GM19328 (cell line): ENCODE results near the gene PPP1R18.
"Not testable (repeated sequence)": the region's sequence is repeated elsewhere in the genome, so short reads cannot be mapped to it uniquely, and the experiment has no call there.

Experiments used
- ATAC-seq: cut with Tn5 transposase; IDR thresholded peaks from one replicate; pipeline ENCODE4 v1.9.1; 2021; ENCODE audit warnings: mild to moderate bottlenecking, moderate library complexity; ENCODE audit not compliant: unreplicated experiment

PPP1R18 gene, protein sequence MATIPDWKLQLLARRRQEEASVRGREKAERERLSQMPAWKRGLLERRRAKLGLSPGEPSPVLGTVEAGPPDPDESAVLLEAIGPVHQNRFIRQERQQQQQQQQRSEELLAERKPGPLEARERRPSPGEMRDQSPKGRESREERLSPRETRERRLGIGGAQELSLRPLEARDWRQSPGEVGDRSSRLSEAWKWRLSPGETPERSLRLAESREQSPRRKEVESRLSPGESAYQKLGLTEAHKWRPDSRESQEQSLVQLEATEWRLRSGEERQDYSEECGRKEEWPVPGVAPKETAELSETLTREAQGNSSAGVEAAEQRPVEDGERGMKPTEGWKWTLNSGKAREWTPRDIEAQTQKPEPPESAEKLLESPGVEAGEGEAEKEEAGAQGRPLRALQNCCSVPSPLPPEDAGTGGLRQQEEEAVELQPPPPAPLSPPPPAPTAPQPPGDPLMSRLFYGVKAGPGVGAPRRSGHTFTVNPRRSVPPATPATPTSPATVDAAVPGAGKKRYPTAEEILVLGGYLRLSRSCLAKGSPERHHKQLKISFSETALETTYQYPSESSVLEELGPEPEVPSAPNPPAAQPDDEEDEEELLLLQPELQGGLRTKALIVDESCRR

DNA sequence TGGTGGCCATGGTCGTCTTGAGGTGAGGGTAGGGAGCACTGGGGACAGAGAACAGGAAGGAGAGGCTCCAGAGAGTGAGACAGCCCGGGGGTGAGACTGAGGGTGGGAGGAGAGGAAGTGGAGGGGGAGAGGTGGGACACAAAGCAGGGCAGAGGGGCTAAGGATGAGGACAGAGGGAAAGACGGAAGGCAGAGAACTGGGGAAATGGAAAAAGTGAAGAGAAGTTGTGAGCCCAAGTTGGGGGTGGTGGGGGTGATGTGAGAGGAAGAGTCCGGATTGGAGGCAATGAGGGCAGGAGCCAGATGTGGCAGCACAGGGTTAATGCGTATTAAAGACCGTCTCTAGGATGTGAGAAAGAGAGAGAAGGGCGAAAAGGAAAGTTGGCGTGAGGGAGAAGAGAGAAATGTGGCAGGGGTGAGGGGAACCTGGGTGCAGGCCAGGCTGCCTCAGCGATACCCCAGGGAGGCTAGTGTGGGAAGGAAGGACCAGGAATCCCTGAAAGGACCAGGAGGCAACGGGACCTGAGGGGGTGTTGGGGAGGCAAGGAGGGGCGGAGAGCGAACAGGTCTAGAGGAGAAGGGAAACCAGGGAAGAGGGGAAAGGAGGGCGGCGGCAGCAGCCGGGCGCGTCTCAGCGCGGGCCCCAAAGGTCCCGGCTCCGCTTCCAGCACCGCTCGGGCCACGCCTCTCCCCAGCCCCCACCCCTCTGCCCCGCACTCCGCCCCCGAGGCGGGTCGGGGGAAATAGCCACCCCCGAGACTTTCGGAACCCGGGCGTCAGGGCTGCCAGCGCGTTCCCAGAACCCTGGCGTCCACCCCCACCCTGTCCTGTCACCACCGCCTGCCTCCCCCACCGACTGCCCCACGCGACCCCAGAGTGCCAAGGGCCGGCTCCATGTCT, at the start of gene PPP1R18:
TSS of gene PPP1R18 (minus strand) at position 637 of the 899 bp plus-strand sequence. CDS start at position 10, 627 bp downstream.
- ATAC-seq, result no peak

DNA sequence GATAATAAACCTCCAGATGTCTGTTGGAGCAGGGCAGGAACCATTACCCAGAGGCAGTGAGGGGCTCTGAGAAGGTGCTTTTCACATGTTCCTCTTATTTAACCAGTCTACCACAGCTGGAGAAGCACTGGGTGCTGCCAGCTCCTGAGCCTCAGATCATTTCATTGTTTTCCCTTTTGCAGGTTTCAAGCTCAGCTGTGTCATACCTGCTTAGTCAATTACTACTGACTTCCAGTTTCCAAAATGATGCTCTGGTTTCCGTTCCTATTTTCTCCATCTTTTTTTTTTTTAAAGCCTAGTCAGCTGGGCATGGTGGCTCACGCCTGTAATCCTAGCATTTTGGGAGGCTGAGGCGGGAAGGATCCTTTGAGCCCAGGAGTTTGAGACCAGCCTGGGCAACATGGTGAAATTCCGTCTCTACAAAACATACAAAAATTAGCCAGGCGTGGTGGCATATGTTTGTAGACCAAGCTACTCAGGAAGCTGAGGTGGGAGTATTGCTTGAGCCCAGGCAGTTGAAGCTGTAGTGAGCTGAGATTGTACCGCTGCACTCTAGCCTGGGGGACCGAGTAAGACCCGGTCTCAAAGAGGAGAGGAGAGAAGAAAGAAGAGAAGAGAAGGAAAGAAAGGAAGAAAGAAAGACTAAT, 49.3 kb upstream of the PPP1R18 start:
- no peak for ATAC-seq

DNA sequence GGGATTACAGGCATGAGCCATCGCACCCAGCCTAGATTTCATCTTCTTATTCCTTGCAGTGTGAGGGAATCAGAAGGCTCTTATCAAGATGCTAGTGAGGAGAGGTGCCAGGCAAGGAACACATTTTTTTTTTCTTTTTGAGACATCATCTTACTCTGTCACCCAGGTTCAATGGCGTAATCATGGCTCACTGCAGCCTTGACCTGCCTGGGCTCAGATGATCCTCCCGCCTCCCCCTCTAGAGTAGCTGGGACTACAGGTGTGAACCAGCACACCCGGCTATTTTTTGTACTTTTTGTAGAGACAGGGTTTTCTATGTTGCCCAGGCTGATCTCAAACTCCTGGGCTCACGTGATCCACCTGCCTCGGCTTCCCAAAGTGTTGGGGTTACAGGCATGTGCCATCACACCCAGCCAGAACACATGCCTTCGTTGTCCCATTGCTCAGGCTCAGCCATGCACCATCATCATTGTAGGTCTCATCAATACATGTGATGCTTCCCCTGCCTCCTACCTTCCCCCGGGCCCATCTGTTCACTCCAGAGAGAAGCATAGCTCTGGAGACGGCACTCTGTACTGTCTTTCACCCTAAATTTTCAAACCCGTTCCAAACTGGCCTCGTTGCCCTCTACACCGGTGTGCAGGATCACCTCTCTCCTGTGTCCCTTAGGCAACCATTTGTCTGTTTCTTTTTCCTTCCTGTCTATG, 45.9 kb upstream of the PPP1R18 start:
- ATAC-seq, result no peak

DNA sequence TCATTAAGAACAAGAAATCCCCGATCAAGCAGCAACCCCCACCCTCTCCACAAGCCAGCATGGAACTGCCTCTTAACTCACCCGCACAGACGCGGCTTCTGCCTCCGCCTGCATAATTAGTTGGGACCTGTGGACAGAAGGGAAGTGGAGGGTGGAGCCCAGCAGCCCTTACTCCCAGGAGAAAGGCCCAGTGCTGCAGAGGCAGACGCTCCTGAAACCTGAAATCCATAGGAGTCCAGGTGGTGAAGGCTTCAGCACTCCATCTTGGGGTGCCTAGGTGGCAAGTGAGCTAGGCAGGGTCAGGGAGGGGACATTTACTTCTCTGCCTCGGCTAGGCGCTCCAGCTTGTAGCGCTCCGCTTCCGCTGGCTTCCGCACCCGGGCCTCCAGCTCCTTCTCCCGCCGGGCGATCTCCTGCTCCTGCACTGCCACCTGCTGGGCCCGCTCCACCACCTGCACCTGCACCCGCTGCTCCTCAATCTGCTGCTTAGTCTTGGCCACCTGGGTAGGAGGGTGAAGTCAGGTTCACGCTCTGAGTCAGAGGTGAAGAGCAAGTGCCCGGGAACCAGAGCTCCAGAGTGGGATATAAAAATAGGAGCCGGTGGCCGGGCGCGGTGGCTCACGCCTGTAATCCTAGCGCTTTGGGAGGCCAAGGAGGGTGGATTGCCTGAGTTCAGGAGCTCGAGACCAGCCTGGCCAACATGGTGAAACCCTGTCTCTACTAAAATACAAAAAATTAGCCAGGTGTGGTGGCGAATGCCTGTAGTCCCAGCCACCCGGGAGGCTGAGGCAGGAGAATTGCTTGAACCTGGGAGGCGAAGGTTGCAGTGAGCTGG, 44.4 kb upstream of the PPP1R18 start:
- ATAC-seq, result no peak

DNA sequence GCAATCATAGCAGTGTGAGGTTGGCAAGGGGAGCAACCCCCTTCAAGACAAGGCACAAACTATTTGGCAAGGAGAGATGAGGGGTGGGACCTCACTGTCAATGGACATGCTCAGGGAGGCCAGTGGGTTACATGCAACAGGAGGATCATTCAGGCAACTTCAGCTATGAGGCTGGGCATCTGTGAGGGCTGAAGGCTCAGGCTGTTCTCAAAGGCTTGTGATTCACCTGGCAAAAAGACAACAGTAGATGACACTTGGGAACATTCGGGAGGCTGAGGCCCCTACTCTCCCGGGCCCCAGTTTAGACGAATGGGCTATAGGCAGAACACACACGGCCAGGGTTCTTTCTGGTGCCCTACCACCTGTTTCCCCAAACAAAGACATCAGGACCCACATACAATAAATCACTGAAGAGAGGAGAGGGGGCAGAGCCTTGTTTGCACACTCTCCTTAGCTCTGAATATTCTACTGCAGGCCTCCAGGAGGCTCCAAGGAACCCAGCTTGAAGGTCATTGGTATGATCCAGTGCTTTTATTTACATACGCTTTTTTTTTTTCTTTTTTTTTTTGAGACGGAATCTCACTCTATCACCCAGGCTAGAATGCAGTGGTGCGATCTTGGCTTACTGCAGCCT, 41.6 kb upstream of the PPP1R18 start:
- no peak for ATAC-seq

DNA sequence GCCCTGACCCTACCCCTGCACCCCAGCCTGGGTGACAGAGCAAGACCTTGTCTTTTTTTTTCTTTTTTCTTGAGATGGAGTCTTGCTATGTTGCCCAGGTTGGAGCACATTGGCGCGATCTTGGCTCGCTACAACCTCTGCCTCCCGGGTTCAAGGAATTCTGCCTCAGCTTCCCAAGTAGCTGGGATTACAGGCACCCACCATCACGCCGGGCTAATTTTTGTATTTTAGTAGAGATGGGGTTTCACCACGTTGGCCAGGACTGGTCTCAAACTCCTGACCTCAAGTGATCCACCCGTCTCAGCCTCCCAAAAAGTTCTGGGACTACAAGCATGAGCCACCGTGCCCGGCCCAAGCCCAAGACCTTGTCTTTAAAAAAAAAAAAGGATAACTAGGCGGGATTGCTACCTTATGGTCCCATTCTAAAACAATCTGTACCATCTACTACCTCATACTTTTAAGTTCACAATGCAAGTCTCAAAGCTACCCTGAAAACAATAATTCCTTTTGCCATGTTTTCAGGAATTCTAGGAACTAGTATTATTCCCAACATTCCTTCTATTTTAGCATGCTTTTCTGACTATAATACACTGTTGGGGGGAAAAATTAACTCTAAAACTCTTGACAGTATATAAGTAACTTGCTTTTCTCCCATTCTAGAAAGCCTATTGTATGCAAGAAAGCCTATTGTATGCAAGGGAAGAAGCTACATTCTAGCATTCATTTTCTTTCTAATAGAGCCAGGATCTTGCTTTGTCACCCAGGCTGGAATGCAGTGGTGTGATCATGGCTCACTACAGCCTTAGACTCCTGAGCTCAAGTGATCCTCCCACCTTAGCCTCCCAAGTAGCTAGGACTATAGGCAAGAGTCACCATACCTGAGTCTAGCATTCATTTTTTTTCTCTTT, 40.3 kb upstream of the PPP1R18 start:
- no peak for ATAC-seq

DNA sequence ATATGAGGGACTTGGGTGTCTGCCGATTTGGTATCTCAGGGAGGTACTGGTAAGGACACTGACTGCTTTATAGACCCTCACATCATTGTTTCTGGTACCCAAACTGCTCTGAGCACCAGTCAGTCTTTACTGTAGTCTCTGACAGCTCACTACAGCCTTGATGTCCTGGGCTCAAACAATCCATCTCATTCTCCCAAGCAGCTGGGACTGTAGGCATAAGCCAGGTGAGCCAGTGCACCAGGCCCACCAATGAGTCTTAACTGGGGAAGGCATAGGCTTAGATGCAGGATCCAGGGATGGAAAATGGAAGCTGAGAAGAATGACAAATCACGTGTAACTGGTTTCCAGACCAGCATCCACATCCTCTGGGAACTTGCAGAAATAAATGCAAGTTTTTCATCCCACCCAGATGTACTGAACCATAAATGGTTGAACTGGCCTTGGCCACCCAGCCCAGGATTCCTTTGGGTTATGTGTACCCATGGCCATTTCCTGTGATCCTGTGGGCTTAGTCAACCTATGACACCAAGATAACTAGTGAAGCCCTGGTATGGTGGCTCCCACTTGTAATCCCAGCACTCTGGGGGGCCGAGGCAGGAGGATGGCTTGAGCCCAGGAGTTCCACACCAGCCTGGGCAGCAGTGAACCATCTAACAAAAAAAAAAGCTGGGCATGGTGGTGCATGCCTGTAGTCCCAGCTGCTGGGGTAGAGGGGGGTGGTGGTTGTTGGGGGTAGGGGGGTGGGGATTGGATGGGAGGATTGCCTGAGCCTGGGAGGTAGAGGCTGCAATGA, 39.5 kb upstream of the PPP1R18 start:
- no peak for ATAC-seq

DNA sequence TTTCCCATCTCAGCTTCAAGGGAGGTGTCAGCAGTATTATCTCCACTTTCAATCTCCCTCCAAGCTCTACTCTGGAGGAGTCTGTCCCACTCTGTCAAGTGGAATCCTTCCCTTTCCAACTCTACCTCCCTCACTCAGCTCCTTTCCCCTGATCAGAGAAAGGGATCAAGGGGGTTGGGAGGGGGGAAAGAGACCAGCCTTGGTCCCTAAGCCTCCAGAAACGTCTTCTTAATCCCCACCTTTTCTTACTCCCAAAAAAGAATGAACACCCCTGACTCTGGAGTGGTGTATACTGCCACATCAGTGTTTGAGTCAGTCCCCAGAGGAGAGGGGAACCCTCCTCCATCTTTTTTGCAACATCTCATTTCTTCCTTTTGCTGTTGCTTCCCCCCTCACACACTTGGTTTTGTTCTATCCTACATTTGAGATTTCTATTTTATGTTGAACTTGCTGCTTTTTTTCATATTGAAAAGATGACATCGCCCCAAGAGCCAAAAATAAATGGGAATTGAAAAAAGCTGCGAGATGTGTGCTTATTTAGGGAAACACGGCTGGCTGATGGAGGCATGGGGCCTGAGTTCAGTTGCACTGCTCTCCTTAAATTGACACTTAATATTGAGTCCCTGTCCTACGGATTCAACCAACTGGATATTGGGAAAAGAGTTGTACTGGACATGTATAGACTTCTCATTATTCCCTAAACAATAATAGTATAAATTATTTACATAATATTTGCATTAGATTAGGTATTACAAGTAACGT, 38.6 kb upstream of the PPP1R18 start:
- ATAC-seq, result no peak

DNA sequence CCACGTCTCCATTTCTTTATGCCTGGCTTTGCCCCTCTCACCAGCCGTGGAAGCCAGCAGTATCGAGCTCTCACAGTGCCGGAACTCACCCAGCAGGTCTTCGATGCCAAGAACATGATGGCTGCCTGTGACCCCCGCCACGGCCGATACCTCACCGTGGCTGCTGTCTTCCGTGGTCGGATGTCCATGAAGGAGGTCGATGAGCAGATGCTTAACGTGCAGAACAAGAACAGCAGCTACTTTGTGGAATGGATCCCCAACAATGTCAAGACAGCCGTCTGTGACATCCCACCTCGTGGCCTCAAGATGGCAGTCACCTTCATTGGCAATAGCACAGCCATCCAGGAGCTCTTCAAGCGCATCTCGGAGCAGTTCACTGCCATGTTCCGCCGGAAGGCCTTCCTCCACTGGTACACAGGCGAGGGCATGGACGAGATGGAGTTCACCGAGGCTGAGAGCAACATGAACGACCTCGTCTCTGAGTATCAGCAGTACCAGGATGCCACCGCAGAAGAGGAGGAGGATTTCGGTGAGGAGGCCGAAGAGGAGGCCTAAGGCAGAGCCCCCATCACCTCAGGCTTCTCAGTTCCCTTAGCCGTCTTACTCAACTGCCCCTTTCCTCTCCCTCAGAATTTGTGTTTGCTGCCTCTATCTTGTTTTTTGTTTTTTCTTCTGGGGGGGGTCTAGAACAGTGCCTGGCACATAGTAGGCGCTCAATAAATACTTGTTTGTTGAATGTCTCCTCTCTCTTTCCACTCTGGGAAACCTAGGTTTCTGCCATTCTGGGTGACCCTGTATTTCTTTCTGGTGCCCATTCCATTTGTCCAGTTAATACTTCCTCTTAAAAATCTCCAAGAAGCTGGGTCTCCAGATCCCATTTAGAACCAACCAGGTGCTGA, 37.6 kb upstream of the PPP1R18 start:
- not testable (repeated sequence) for ATAC-seq

DNA sequence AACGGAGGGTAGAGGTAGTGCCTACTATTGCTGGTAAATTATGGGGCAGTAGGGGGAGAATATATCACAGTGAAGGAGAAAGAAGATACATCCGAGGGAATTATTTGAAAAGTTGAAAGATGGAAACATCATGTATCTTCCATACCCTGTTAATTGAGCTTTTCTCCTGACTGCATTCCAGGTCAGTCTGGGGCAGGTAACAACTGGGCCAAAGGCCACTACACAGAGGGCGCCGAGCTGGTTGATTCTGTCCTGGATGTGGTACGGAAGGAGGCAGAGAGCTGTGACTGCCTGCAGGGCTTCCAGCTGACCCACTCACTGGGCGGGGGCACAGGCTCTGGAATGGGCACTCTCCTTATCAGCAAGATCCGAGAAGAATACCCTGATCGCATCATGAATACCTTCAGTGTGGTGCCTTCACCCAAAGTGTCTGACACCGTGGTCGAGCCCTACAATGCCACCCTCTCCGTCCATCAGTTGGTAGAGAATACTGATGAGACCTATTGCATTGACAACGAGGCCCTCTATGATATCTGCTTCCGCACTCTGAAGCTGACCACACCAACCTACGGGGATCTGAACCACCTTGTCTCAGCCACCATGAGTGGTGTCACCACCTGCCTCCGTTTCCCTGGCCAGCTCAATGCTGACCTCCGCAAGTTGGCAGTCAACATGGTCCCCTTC, 36.9 kb upstream of the PPP1R18 start:
- ATAC-seq, result not testable (repeated sequence)

DNA sequence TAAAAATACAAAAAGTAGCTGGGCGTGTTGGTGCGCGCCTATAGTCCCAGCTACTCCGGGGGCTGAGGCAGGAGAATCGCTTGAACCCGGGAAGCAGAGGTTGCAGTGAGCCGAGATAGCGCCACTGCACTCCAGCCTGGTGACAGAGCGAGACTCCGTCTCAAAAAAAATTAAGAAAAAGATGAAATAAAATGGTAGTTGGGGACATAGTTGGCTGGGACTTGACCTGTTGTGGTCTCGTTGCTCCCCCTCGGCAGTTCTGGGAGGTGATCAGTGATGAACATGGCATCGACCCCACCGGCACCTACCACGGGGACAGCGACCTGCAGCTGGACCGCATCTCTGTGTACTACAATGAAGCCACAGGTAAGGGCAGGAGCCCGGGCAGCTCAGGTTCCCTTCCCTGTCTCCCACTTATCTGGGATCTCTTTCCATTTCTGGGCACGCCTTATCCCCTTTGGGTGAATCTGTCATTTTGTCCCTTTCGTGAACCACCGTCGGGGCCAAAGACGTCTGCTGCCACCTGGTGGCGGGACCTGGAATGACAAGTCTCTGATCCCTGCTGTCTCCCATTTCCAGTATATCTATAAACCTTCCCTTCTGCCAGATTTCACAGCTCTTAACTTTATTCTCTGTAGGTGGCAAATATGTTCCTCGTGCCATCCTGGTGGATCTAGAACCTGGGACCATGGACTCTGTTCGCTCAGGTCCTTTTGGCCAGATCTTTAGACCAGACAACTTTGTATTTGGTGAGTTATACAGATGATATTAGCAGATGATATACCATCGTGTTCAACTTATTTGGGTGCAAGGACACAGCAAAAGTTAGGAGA, 36.1 kb upstream of the PPP1R18 start:
- no peak for ATAC-seq

DNA sequence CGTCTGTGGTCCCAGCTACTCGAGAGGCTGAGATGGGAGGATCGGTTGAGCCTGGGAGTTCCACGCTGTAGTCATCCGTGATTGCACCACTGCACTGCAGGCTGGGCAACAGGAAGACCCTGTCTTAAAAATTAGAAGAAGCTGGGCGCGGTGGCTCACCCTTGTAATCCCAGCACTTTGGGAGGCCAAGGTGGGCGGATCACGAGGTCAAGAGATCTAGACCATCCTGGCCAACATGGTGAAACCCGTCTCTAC, 35.5 kb upstream of the PPP1R18 start:
- not testable (repeated sequence) for ATAC-seq

DNA sequence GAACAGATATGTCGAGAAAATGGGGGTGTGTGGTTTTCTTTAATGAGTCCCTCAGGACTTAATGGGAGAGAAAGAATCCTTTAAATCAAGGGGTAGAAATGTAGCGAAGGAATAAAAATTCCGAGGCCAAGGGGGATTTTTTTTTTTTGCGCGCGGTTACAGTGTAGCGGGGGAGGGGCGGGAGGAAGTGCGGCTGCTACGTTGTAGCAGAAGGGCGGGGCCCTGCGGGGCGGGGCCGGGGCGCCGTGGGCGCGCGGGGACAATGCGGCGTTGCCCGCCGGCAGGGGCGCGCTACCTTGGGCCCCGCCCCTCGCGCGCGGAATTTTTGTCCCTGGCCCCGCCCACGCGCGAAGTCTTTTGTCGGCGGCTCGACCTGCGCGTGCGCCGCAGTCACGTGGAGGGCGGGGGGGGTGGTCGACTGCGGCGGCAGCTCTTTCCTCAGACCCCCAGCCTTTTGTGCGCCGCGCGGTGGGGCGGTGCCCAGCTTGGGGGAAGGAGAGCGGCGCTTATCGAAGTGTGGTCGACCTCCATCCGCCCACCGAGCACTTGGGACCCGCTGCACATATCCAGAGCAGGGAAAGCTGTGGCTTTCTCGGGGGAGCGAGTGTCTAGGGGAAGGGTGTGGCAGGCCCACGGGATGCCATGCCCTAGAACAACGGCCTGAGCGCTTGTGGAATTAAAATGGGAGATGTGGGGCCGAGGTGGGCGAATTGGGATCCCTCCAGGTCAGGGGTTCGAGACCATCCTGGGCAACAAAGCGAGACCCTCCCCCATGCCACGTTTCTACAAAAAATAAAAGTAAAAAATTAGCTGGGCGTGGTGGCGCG, 35.0 kb upstream of the PPP1R18 start:
- ATAC-seq, result peak; percentile 30
